HG03442 (cell line): ENCODE data around the gene LRP1.

Experiments used
- ATAC-seq: cut with Tn5 transposase; IDR thresholded peaks from one replicate; pipeline ENCODE4 v1.9.1; 2021; ENCODE audit warnings: mild to moderate bottlenecking, moderate library complexity; ENCODE audit not compliant: unreplicated experiment

Gene LRP1

GRCh38 chr12:57208631-57209282 lies 80.5 kb downstream of the LRP1 start:
- no peak for ATAC-seq

GRCh38 chr12:57209916-57210315 lies 81.6 kb downstream of the LRP1 start:
- ATAC-seq, result no peak

- ATAC-seq, result no peak
These were observed 82.2 kb downstream of the LRP1 start for GRCh38 chr12:57210461-57210860.

GRCh38 chr12:57210926-57211692 lies 82.8 kb downstream of the LRP1 start:
- ATAC-seq, result no peak

GRCh38 chr12:57211791-57212700 lies 83.8 kb downstream of the LRP1 start:
- ATAC-seq, result no peak

- no peak for ATAC-seq
These were observed 84.4 kb downstream of the LRP1 start for GRCh38 chr12:57212701-57213057.

GRCh38 chr12:57213058-57213715 lies 84.9 kb downstream of the LRP1 start:
- peak; percentile 43 for ATAC-seq

- no peak for ATAC-seq
These were observed 85.6 kb downstream of the LRP1 start for GRCh38 chr12:57213763-57214397.

GRCh38 chr12:57214398-57214781 lies 86.1 kb downstream of the LRP1 start:
- no peak for ATAC-seq

- no peak for ATAC-seq
These were observed 86.8 kb downstream of the LRP1 start for GRCh38 chr12:57215065-57215464.

- ATAC-seq, result no peak
These were observed 87.4 kb downstream of the LRP1 start for GRCh38 chr12:57215668-57216013.

GRCh38 chr12:57216014-57216911 lies 88.0 kb downstream of the LRP1 start, which contains the start of gene NXPH4:
Gene NXPH4 (plus strand): TSS chr12:57216794. CDS start chr12:57216970, 176 bp downstream.
- ATAC-seq, result no peak

- no peak for ATAC-seq
These were observed 88.9 kb downstream of the LRP1 start for GRCh38 chr12:57216921-57217879.

- ATAC-seq, result no peak
These were observed 90.0 kb downstream of the LRP1 start for GRCh38 chr12:57218030-57218853.

GRCh38 chr12:57219205-57219992 lies 91.1 kb downstream of the LRP1 start:
- ATAC-seq, result no peak

GRCh38 chr12:57219993-57220754 lies 91.9 kb downstream of the LRP1 start:
- no peak for ATAC-seq
